Measurements from ENCODE around the gene TRMO. TPM values are rescaled to one million over a fixed set of nuclear protein-coding genes. Genes with fewer than 3 reads are reported as not detected.

TRMO gene
- total and polyA plus RNA-seq, 2 of the 8 experiments (the other 6 are each of a cell fraction or from before 2014, with no cell fraction given): 4.6 to 5.6 TPM

GRCh38 chr9:97907046-97907445, 15.3 kb downstream of the TRMO start (continued):
- TF ChIP-seq, protein P1, sequence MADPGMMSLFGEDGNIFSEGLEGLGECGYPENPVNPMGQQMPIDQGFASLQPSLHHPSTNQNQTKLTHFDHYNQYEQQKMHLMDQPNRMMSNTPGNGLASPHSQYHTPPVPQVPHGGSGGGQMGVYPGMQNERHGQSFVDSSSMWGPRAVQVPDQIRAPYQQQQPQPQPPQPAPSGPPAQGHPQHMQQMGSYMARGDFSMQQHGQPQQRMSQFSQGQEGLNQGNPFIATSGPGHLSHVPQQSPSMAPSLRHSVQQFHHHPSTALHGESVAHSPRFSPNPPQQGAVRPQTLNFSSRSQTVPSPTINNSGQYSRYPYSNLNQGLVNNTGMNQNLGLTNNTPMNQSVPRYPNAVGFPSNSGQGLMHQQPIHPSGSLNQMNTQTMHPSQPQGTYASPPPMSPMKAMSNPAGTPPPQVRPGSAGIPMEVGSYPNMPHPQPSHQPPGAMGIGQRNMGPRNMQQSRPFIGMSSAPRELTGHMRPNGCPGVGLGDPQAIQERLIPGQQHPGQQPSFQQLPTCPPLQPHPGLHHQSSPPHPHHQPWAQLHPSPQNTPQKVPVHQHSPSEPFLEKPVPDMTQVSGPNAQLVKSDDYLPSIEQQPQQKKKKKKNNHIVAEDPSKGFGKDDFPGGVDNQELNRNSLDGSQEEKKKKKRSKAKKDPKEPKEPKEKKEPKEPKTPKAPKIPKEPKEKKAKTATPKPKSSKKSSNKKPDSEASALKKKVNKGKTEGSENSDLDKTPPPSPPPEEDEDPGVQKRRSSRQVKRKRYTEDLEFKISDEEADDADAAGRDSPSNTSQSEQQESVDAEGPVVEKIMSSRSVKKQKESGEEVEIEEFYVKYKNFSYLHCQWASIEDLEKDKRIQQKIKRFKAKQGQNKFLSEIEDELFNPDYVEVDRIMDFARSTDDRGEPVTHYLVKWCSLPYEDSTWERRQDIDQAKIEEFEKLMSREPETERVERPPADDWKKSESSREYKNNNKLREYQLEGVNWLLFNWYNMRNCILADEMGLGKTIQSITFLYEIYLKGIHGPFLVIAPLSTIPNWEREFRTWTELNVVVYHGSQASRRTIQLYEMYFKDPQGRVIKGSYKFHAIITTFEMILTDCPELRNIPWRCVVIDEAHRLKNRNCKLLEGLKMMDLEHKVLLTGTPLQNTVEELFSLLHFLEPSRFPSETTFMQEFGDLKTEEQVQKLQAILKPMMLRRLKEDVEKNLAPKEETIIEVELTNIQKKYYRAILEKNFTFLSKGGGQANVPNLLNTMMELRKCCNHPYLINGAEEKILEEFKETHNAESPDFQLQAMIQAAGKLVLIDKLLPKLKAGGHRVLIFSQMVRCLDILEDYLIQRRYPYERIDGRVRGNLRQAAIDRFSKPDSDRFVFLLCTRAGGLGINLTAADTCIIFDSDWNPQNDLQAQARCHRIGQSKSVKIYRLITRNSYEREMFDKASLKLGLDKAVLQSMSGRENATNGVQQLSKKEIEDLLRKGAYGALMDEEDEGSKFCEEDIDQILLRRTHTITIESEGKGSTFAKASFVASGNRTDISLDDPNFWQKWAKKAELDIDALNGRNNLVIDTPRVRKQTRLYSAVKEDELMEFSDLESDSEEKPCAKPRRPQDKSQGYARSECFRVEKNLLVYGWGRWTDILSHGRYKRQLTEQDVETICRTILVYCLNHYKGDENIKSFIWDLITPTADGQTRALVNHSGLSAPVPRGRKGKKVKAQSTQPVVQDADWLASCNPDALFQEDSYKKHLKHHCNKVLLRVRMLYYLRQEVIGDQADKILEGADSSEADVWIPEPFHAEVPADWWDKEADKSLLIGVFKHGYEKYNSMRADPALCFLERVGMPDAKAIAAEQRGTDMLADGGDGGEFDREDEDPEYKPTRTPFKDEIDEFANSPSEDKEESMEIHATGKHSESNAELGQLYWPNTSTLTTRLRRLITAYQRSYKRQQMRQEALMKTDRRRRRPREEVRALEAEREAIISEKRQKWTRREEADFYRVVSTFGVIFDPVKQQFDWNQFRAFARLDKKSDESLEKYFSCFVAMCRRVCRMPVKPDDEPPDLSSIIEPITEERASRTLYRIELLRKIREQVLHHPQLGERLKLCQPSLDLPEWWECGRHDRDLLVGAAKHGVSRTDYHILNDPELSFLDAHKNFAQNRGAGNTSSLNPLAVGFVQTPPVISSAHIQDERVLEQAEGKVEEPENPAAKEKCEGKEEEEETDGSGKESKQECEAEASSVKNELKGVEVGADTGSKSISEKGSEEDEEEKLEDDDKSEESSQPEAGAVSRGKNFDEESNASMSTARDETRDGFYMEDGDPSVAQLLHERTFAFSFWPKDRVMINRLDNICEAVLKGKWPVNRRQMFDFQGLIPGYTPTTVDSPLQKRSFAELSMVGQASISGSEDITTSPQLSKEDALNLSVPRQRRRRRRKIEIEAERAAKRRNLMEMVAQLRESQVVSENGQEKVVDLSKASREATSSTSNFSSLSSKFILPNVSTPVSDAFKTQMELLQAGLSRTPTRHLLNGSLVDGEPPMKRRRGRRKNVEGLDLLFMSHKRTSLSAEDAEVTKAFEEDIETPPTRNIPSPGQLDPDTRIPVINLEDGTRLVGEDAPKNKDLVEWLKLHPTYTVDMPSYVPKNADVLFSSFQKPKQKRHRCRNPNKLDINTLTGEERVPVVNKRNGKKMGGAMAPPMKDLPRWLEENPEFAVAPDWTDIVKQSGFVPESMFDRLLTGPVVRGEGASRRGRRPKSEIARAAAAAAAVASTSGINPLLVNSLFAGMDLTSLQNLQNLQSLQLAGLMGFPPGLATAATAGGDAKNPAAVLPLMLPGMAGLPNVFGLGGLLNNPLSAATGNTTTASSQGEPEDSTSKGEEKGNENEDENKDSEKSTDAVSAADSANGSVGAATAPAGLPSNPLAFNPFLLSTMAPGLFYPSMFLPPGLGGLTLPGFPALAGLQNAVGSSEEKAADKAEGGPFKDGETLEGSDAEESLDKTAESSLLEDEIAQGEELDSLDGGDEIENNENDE (IDR thresholded peaks at IDR 0.05; ENCODE audit: insufficient replicate concordance, low read length): no peak
- no peak for TF ChIP-seq ATF2 (IDR thresholded peaks at IDR 0.05; ENCODE audit: low read length)
- TF ChIP-seq NRF1 (IDR thresholded peaks at IDR 0.05; ENCODE audit: low read depth, low read length): no peak
- TF ChIP-seq RBBP5 (IDR thresholded peaks at IDR 0.05; ENCODE audit: borderline replicate concordance, low read depth, low read length): no peak

All from H1 (cell line).